Measurements from ENCODE around the gene FALEC. TPM values are rescaled to one million over a fixed set of nuclear protein-coding genes. Genes with fewer than 3 reads are reported as not detected.

FALEC gene
- total RNA-seq = not detected

DNA sequence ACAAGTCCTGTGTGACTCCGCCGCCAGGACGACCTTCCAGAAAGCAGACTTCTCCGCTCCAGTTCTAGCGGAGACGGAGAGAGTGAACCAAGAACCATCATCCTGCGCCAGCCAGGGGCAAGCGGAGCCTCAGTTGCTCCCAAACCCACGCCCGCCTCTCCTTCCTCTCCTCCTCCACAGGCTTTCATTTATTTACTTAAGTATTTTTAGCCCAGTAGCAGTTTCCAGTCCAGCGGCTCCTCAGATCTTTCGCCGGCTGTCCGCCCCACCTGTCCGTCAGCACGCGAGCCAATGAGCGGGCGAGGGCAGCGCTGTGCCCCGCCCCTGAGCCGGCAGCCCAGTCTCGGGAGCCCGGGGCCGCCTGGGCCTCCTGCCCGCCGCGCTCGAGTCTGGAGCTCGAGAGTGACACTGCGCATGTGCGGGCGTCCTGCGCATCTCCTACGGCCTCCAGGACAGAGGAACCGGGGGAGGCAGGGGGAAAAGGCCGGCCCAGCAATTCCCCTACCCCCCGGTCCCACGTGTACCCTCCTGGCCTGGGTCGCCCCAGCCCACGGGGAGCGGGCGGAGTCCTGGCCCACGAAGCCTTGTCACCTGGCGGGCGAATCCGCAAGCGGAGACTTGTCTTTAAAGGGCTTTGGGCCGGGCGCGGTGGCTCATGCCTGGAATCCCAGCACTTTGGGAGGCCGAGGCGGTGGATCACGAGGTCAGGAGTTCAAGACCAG is at the start of gene FALEC:
Gene FALEC, plus strand, starts transcription at position 425 of the 722 bp plus-strand sequence.
- DNase-seq = peak; percentile 98

DNA sequence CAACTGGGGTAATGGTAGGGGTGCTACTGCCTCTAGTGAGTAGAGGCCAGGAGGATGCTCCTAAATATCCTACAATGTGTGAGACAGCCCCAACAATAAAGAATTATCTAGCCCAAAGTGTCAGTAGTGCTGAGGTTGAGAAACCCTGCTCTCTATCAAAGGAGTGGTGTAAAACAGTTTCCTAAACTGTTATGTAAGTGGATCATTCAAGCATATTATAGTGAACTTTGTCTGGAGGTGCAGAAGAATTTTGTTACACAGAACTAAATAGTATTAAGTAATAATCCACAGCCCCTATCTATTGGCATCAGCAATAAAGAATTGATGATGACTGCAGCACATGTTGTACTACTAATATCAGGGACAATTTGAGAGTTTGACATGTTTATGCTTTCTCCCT is 48.6 kb upstream of the FALEC start:
- DNase-seq = no peak

DNA sequence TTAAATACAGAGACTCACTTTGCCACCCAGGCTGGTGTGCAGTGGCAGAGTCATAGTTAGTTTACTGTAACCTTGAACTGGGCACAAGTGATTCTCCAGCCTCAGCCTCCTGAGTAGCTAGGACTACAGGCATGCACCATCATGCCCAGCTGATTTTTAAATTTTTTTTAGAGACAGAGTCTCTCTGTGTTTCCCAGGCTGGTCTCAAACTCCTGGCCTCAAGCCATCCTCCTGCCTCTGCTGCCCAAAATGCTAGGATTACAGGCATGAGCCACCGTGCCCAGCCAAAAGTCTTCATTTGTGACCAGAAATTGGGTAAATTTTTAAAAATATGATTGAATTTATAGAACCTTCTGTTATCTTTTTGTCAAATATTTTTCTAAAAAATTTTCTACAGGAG is 46.3 kb upstream of the FALEC start:
- no peak for DNase-seq

DNA sequence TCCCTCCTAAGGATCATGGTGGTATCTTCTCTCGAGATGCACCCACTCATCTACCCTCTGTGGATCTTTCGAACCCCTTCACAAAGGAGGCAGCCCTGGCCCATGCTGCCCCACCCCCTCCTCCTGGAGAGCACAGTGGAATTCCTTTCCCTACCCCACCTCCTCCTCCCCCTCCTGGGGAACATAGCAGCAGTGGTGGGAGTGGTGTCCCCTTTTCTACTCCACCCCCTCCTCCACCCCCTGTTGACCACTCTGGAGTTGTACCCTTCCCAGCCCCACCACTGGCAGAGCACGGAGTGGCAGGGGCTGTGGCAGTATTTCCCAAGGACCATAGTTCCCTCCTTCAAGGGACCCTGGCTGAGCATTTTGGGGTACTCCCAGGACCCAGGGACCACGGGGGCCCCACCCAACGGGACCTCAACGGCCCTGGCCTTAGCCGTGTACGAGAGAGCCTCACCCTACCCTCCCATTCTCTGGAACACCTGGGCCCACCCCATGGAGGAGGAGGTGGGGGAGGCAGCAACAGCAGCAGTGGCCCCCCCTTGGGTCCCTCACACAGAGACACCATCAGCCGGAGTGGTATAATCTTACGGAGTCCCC is 42.9 kb upstream of the FALEC start:
- DNase-seq = no peak

DNA sequence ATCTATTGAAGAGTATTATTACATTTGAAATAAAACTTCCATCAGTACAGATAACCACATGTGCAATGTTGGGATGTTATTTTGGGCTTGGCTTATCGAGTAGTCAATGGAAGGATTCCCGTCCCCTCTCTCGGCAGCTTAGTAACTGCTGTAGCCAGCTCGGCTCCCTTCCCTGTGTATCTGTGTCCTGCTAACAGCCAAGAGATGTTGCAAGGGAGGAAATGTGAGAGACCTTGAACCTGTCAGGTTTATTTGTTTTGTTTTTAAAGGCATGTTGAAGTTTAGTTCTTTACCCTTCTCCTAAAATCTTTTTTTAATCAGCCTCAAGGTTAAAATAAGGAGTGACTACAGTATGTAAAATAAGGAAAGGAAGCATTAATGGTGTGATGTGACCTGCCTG is 41.9 kb upstream of the FALEC start:
- no peak for DNase-seq

DNA sequence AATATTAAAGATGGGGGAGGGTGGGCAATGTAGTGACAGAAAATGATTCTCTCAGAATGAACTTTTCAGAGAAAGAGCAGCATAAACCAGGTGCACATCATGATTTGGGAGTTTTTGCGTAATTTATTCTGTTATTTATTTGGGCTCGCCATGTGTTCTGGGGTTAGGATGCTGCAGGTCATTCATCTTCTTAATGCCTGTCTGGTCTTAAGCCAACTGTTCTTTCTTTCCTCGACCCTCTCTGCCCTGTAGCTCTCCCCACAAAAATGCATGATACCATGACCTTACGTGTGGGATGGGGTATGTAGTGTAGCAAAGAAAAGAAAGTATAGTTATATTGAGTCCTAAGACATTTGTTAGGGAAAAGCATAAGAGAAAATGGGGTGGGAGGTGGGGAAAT is 40.7 kb upstream of the FALEC start:
- DNase-seq = no peak

DNA sequence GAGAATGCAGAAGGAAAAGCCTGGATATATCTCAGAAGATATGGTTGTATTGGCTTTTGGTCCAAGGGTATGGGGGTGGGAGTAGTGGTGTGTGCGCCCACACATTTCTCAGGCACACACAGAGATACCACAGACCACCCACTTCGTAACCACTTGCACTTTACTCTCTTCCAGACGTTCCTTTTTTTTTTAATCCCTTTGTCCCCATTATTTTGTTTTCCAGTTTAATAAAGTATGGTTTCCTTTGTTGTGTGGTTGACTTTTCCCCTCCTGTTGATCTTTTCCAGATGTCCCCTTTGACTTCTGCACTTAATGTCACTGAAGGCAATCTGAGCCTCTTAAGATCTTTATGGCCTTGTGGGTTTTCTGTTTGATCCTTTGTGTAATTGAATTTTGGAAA is 38.8 kb upstream of the FALEC start:
- DNase-seq = no peak

DNA sequence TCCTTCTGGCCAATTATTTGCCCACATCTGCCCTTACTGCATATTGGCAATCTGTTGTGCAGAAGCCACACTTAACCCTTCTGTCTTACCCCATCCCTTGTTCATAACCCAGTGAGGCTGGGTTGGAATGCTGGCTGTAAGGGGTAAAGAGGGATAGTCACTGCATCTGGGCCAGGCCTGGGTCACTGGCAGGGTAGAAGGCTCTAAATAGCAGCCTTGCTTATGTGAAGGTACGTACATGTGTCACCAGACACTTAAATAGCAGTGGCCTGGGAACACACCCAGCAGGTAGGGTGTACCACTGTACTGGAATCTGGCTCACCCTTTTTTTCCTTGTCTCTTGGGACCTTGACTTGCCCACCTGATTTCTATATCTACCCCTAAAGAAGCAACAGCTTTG is 38.2 kb upstream of the FALEC start:
- no peak for DNase-seq

DNA sequence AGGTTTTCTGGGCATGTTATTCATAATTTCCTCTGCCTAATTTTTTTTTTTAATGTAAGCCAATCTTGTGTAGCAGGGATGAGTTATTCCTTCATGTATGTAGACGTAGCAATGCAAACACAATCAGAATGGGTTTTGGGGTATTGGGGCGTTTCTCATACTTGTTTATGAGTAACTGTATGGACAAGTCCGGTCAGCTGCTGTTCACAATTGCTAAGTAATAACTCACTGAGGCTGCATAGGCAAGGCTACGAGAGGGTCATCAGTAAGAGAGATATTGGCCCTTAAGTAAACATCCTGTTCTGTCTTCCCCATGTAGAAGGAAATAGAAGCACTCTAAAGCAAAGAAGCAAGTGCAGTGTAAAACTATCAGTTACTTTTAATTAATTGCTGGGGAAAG is 37.8 kb upstream of the FALEC start:
- DNase-seq = no peak

DNA sequence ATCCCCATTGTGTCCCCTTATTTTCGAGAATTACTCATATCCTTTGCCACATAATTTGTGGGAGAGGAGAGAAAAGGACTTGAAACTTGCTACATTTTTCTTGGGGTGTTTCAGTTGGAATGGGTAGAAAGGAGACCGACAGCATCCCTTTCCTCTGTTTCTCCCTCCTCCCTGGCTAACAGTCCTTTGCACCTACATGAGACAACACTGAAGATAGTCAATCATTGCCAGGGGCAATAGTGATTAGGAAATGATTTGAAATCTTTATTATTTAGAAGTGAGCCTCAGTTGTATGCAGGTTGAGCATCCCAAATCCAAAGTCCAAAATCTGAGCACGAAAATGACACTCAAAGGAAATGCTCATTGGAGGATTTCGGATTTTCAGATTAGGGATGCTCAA is 36.2 kb upstream of the FALEC start:
- no peak for DNase-seq

DNA sequence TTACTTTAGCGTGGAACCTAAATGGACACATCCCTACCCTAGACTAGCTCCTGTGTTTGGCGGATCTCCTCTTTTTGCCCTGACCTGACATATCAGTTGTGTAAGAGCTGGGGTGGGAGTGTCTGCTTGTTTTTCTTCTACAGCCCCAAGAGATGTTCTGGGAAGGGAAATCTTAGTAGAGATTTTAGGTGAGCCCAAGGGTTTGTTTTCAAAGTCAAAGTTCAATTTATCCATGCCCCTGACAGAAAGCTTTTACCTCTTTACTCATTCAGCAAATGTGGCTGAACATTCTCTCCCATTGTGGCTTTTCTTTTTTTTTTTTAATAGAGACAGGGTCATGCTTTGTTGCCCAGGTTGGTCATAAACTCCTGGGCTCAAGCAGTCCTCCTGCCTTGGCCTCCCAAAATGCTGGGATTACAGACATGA is 35.6 kb upstream of the FALEC start:
- no peak for DNase-seq

DNA sequence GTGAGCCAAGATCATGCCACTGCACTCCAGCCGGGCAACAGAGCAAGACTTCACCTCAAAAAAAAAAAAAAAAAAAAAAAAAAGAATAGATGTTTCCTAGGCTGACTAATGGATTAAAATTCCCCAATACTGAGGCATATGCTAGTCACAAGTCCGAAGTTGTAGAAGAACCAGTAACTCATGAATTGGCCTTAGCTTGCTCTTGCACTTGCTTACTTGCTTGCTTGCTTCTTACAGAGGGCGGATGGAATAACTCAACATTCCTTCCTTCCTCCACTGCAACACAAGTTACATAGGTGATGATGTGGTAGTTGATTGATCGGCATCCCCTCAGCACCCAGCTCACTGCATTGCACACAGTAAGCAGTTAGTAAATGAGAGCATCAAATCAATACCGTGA is 31.1 kb upstream of the FALEC start:
- no peak for DNase-seq

DNA sequence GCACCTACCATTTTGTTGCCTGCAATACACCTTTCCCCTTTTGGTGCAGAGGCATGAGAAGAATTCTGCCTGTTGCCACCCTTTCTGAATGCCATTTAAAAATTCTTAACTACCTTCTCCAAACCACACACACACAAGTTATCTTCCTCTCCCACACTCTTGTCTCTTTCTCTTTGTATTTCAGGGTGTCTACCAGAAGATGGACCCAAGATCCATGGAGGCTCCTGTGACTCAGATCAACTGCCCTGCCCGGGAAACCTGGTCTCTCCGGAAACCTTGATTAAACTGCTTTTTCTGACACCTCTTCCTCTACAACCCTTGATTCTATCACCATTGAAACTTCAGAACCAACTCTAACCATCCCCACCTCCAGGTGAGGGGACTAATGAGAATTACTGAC is 30.7 kb upstream of the FALEC start:
- DNase-seq = peak; percentile 12

DNA sequence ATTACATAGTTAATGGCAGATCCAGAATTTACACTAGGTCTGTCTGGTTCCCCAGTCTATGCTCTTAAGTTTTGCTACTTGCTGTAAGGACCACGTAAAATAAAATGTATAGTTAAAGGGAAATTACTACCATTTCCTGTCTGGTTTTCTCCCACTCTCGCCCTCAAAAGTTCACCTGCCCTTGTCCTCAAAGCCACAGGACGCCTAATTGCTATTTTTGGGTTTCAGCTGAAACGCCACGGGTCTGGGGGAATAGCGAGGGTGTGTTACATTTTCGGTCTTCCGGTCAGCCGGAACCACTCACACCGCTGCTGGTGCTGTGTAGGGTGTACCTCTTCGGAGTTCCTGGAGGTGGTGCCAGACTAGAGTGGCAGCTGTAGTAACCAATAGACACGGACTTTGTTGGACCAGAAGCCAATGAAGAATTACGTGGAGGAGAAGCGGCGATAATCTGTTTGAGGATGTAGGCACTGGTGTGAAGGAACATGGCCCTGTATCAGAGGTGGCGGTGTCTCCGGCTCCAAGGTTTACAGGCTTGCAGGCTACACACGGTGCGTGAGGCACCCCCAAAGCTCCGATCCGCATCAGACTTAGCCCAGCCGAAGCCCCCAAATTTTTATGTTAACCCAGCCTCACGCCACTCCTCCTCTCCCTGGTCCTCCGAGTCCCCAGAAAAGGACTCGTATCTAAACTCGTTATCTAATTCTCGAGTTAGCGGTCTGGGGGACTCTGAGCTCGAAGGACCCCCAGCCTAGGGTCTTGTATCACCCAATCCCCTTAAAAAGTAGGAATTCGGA is 28.4 kb upstream of the FALEC start, which contains the start of gene TARS2:
Gene TARS2, plus strand, starts transcription at position 454 of the 797 bp plus-strand sequence. Its CDS starts 32 bp downstream, at position 486.
- peak; percentile 99 for DNase-seq

DNA sequence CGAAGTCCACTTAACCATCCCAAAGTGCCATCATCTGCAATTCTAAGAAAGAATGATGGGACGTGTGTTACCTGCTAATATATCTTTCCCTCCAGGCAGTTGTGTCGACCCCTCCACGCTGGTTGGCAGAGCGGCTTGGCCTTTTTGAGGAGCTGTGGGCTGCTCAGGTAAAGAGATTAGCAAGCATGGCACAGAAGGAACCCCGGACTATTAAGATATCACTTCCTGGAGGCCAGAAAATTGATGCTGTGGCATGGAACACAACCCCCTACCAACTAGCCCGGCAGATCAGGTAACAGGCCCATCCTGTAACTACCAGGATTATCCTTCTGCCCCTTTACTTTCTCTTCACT is 27.8 kb upstream of the FALEC start:
- DNase-seq = no peak

DNA sequence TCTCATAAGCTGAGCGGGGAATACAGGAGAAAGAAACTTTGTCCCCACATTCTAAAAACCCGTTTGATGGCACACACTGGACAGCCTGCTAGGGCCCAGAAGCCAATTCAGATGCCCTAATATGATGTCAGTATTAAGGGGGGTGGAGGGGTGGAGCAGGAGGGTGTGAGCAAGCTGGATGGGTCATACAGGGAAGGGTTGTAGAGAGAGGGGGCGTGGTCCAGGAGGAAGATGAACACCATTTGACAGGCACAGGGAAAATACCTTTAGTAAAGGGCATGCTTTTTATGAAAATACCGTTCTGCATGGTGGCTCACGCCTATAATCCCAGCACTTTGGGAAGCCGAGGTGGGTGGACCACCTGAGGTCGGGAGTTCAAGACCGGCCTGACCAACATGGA is 22.4 kb upstream of the FALEC start:
- DNase-seq = no peak

DNA sequence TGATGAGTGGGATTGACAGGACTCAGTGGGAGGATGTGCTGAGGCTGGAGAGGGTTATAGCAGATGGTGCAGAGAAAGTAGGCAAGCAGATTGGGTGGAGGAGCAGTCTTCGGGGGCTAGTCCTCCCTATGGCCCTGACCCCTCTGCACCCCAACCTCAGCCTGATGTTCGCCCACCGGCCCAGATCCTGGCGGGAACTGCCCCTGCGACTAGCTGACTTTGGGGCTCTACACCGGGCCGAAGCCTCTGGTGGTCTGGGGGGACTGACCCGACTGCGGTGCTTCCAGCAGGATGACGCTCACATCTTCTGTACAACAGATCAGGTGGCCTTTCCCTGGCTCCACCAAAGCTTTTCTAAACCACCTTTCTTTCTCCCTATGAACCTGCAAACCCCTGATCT is 17.2 kb upstream of the FALEC start:
- no peak for DNase-seq

DNA sequence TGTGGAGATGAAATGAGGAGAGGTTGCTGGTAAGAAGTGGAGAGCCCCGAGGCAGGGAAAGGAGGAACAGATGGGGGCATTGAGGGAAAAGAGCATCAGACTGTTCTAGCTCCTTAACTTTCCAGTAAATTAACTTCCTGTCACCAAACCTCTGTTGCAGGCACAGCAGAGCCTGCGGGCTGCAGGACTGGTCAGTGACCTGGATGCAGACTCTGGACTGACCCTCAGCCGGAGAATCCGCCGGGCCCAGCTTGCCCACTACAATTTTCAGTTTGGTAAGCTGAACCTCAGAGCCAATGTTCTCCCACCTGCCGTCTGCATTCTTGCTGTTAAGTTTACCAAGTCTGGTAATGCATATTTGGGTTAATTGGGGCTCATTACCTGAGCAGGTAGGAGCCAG is 10.1 kb upstream of the FALEC start:
- DNase-seq = no peak

DNA sequence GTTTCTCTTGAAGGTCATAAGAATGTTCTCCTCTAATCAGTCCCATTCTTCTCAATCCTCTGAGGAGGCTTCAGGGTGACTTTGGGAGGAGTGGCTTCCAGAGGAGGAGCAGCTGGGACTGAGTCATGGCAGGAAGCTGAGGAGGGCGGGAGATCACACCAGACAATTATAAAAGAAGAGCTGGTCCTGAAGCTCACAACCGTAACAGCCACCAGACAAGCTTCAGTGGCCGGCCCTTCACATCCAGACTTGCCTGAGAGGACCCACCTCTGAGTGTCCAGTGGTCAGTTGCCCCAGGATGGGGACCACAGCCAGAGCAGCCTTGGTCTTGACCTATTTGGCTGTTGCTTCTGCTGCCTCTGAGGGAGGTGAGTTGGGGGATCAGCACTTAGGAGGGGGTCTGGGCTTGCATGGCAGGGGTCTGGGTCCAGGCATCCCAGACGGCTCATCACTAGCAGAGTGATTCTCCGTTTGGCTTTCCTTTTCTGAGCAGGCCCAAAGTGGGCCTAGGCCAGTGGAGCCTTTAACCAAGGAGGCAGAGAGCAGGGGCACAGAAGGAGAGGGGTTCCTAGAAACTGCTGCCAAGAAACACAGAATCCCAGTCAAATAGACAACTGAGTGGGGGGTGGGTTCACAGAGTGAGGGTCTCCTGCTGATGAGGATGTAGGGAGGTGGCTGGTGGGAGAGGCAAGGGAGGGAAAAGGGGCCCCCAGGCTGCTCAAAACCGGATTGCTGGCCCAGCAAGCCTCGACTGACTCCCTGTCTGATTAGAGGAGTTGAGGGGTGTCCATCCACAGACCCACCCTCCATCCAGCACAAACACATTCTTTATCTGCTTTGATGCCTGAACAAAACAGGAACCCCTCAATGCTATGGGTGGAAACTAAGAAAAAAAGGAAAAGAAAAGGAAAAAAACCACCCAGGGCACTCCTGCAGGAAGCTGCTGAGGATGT is 7.4 kb upstream of the FALEC start, which contains the start of gene ECM1:
Gene ECM1, plus strand, starts transcription at position 198 of the 953 bp plus-strand sequence. Its CDS starts 101 bp downstream, at position 299.
- DNase-seq = no peak

DNA sequence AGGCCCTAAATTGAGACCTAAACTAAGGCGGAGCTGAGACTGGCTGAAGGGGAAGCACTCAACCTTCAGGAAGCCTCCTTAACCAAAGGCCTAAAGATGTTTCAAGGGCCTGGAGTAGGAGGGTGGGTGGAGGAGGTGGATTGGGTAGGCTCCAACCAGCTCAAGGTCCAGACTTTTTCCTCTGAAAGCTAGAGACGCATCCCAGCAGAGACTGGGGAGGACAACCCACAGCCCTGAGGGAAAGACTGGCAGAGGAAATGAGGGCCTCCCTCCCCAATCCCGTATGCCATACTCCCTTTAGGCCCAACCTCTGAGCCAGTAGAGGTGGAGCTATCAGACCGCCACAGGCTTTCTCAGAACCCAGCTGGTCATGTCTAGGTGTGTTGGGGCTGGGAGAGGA is 6.6 kb upstream of the FALEC start:
- no peak for DNase-seq

DNA sequence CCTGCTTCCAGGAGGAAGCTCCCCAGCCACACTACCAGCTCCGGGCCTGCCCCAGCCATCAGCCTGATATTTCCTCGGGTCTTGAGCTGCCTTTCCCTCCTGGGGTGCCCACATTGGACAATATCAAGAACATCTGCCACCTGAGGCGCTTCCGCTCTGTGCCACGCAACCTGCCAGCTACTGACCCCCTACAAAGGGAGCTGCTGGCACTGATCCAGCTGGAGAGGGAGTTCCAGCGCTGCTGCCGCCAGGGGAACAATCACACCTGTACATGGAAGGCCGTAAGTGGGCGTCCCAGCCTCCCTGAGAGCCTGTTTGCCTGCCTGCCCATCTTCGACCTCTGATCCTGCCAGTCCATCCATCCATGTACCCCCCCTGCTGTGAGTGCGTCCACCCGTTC is 4.0 kb upstream of the FALEC start:
- DNase-seq = no peak

DNA sequence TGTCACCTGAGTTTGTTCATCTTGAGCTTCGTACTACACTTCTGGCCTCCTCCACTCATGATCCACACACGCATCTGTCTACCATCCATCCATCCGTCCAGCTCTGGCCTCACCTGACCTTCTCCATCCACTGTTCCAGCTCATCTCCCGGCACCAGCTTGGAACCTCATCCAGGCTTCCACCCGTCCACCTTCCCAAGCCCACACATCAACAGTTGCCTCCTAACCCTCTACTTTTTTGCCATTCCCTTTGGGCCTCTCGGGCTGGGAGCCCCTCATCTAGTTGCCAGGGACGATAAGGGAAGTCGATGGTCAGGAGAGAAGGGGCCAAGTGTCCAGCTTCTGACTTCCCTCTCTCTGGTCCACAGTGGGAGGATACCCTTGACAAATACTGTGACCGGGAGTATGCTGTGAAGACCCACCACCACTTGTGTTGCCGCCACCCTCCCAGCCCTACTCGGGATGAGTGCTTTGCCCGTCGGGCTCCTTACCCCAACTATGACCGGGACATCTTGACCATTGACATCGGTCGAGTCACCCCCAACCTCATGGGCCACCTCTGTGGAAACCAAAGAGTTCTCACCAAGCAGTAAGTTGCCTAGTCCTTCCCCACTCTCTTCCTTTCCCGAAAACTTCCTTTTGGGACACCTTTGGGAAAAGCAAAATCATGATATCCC is 3.4 kb upstream of the FALEC start:
- DNase-seq = no peak

All from tongue (tissue), 2 donors.